BJ (cell line): Measurements from ENCODE around the gene SPON1. TPM values are rescaled to one million over a fixed set of nuclear protein-coding genes. Genes with fewer than 3 reads are reported as not detected.

Experiments
- CTCF ChIA-PET: fragments of 350-600 bp; formaldehyde crosslinking; extraction: SDS; loops from one replicate; lab custom pipeline; 2021; ENCODE audit warnings: antibody characterized with exemption, inconsistent platforms; lab: Yijun Ruan, JAX
- POLR2A ChIA-PET: fragments of 300-600 bp; sonication (Branson Sonifier 250); formaldehyde crosslinking; extraction: SDS; loops from one replicate; lab custom pipeline; 2021; ENCODE audit warnings: antibody characterized with exemption; lab: Charles Lee
- DNase-seq: peaks from one replicate; pipeline ENCODE4 v3.0.0-alpha.2; 2011; ENCODE audit warnings: low read depth
- H3K27me3 ChIP-seq: 2 replicates; pipeline ENCODE4 v1.6.0; 2011; ENCODE audit warnings: low read length; ENCODE audit not compliant: control insufficient read depth, insufficient read depth
- H3K36me3 ChIP-seq: 2 replicates; pipeline ENCODE4 v1.5.1; 2011; ENCODE audit warnings: low read length; ENCODE audit not compliant: control insufficient read depth, insufficient read depth
- H3K4me3 ChIP-seq: 2 replicates; pipeline ENCODE4 v1.5.1; 2011; ENCODE audit warnings: low read depth, mild to moderate bottlenecking, control low read depth, low read length
- polyA minus RNA-seq: library from RNA; depleted of rRNA, polyadenylated mRNA; stranded (reverse); fragments of >200 nt; gene quantifications from 2 replicates; pipeline ENCODE4 v1.2.3, GENCODE V29; 2011; rRNA and poly(A)+ RNA removed
- polyA plus RNA-seq: library from polyadenylated mRNA; depleted of rRNA; stranded (reverse); fragments of >200 nt; gene quantifications from 2 replicates; pipeline ENCODE4 v1.2.3, GENCODE V29; 2011; rRNA removed
- TF ChIP-seq, protein P1 (sequence below): IDR thresholded peaks from 2 replicates; pipeline ENCODE4 v1.5.1; 2011; ENCODE audit warnings: low read depth, mild to moderate bottlenecking, control low read depth, inconsistent platforms, low read length, moderate library complexity; ENCODE audit not compliant: insufficient read depth

The SPON1 gene
- polyA plus RNA-seq (not detected in 2 replicates), polyA minus RNA-seq (not detected in 2 replicates)

DNA sequence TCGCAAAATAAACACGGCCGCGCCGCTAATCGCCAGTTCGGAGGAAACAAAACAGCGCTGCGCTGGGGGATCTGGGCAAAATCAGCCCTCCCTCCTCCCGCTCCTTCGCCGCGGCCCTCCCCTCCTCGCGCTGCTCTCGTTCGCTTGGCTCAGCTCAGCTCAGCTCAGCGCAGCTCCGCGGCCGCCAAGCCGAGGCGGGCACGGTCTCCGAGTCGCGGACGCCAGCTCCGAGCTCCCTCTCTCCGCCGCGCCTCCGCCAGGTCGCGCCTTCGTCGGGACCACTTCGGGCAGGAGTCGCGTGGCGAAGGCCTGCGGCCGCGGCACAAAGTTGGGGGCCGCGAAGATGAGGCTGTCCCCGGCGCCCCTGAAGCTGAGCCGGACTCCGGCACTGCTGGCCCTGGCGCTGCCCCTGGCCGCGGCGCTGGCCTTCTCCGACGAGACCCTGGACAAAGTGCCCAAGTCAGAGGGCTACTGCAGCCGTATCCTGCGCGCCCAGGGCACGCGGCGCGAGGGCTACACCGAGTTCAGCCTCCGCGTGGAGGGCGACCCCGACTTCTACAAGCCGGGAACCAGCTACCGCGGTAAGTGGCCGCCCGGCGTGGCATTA lies at the start of gene SPON1:
Gene SPON1 (plus strand): TSS at position 162 of the 607 bp plus-strand sequence. CDS start 182 bp downstream, at position 344.
- Histone ChIP-seq H3K36me3 (no peaks in the 10 kb centered on the region), H3K27me3 (peaks cover 41% of the 10 kb centered on the region), H3K4me3 (peak within 1 kb of the TSS; percentile 8; the same call in 1 of the 2 replicates)
- POLR2A ChIA-PET, result no interaction called here
- TF ChIP-seq, protein P1, sequence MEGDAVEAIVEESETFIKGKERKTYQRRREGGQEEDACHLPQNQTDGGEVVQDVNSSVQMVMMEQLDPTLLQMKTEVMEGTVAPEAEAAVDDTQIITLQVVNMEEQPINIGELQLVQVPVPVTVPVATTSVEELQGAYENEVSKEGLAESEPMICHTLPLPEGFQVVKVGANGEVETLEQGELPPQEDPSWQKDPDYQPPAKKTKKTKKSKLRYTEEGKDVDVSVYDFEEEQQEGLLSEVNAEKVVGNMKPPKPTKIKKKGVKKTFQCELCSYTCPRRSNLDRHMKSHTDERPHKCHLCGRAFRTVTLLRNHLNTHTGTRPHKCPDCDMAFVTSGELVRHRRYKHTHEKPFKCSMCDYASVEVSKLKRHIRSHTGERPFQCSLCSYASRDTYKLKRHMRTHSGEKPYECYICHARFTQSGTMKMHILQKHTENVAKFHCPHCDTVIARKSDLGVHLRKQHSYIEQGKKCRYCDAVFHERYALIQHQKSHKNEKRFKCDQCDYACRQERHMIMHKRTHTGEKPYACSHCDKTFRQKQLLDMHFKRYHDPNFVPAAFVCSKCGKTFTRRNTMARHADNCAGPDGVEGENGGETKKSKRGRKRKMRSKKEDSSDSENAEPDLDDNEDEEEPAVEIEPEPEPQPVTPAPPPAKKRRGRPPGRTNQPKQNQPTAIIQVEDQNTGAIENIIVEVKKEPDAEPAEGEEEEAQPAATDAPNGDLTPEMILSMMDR, result no peak
- CTCF ChIA-PET, result interaction anchor here (1.3 to 1.7 kb wide), 2 partner anchors 8 to 186 kb away, joined by 3 to 6 read pairs; no protein-coding TSS in a partner anchor
- DNase-seq, result no peak

DNA sequence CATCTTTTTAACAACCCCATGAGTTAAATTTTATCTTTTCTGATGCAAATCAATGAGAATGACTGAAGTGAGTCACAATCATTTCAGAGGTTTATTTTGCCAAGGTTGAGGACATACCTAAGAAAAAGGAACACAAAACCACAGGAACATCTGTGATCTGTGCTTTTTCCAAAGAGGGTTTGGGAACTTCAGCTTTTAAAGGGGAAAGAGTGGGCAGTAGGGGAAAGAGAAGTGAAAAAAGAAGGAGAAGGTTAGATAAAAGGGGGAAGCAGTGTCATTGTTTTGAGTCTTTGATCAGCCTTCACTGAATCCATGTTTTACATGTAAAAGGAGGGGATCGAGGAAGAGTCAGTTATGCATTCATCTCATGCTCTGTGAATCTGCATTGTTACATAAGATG lies 45.3 kb upstream of the SPON1 start:
- ChIA-PET CTCF (no interaction called here), POLR2A (no interaction called here)
- H3K4me3 ChIP-seq, result no peak overlapping the region
- H3K36me3 ChIP-seq, result no peaks in the 10 kb centered on the region
- TF ChIP-seq, protein P1, result no peak
- peaks cover 9% of the 10 kb centered on the region for H3K27me3 ChIP-seq
- DNase-seq, result no peak

GRCh38 chr11:13917904-13918303 lies 44.6 kb upstream of the SPON1 start:
- no peak for DNase-seq
- ChIA-PET POLR2A (interaction anchor here (0.6 kb wide), 1 partner anchor 835 kb away, joined by 4 read pairs; no protein-coding TSS in a partner anchor), CTCF (no interaction called here)
- no peak overlapping the region for H3K4me3 ChIP-seq
- H3K36me3 ChIP-seq, result no peaks in the 10 kb centered on the region
- TF ChIP-seq, protein P1, result no peak
- peaks cover 11% of the 10 kb centered on the region for H3K27me3 ChIP-seq

GRCh38 chr11:13920756-13921155 lies 41.8 kb upstream of the SPON1 start:
- Histone ChIP-seq H3K27me3 (peaks cover 12% of the 10 kb centered on the region), H3K4me3 (no peak overlapping the region), H3K36me3 (no peaks in the 10 kb centered on the region)
- POLR2A ChIA-PET, result no interaction called here
- TF ChIP-seq, protein P1, result no peak
- CTCF ChIA-PET, result no interaction called here
- DNase-seq, result no peak

- ChIA-PET POLR2A (no interaction called here), CTCF (interaction anchor here (0.6 to 0.7 kb wide), 2 partner anchors 37 to 1274 kb away, joined by 3 read pairs; no protein-coding TSS in a partner anchor)
- Histone ChIP-seq H3K36me3 (no peaks in the 10 kb centered on the region), H3K4me3 (no peak overlapping the region), H3K27me3 (peaks cover 12% of the 10 kb centered on the region)
- DNase-seq, result no peak
- TF ChIP-seq, protein P1, result no peak
Observed at GRCh38 chr11:13921545-13921944, 41.0 kb upstream of the SPON1 start.
